AG10803 (cell line): ENCODE data around the gene IRF2BP2.
A peak's percentile ranks its signal among the peaks of the same experiment; 100 is the strongest.

Experiments
- DNase-seq: peaks from one replicate; pipeline ENCODE4 v3.0.0; 2010; ENCODE audit warnings: low read depth
- H3K4me3 ChIP-seq: 2 replicates; pipeline ENCODE4 v1.5.1; 2011; ENCODE audit warnings: mild to moderate bottlenecking, low read length, control low read depth
- CTCF ChIP-seq: conservative IDR thresholded peaks from 2 replicates; pipeline ENCODE4 v1.5.1; 2011; ENCODE audit warnings: mild to moderate bottlenecking, low read length, control low read depth, inconsistent platforms

Gene IRF2BP2

DNA sequence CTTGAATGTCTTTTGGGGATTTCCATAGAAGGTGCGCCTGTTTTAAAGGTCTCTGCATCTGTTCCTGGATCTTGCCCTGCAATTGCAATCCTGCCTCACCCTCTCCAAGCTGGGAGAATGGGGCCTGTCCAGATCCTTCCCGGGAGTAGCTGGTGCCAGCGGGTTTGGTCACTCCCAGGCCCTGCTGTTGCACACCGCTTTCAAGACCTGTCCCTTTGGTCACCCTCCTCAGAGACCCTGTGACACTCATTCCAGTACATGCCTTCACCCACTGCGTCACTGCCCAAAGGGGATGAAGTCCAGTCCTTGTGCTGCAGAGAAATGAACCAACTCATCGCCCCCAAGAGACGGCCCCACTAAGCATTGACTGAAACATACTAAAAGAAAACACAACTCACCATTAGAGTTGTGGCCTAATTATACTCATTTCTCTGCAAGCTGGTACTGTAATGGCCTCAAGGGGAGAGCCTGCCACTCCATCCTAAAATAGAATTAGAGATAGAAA lies 1.9 kb upstream of the IRF2BP2 start:
- peak overlapping the region; percentile 19 for H3K4me3 ChIP-seq
- TF ChIP-seq CTCF = no peak
- peak; percentile 54 for DNase-seq

GRCh38 chr1:234611225-234611846 lies 1.4 kb upstream of the IRF2BP2 start:
- peak; percentile 94 for DNase-seq
- peak; percentile 30; the same call in 1 of the 2 replicates for TF ChIP-seq CTCF
- peak overlapping the region; percentile 38 for H3K4me3 ChIP-seq

- DNase-seq = peak; percentile 96
- H3K4me3 ChIP-seq = peak overlapping the region; percentile 72
- peak; percentile 13; the same call in 1 of the 2 replicates for TF ChIP-seq CTCF
Measured at GRCh38 chr1:234610666-234611224, 767 bp upstream of the IRF2BP2 start.

DNA sequence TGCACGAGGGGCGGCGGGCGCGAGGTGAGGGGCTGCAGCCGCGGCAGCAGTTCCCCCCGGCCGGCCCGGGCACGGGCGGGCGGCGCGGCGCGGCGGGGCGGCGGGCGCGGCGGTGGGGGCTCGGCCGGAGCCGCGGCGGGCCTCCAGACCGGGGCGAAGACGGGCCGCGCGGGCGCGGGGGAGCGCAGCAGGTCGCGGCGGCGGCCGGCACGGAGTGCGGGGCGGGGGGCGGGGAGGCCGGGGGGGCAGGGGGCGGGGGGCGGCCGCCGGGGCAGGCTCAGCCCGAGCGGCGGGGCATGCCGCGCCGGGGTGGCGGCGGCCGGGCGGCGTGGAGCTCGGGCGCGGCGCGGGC lies 311 bp downstream of the IRF2BP2 start:
- TF ChIP-seq CTCF = no peak
- H3K4me3 ChIP-seq = peak overlapping the region; percentile 50
- no peak for DNase-seq

DNA sequence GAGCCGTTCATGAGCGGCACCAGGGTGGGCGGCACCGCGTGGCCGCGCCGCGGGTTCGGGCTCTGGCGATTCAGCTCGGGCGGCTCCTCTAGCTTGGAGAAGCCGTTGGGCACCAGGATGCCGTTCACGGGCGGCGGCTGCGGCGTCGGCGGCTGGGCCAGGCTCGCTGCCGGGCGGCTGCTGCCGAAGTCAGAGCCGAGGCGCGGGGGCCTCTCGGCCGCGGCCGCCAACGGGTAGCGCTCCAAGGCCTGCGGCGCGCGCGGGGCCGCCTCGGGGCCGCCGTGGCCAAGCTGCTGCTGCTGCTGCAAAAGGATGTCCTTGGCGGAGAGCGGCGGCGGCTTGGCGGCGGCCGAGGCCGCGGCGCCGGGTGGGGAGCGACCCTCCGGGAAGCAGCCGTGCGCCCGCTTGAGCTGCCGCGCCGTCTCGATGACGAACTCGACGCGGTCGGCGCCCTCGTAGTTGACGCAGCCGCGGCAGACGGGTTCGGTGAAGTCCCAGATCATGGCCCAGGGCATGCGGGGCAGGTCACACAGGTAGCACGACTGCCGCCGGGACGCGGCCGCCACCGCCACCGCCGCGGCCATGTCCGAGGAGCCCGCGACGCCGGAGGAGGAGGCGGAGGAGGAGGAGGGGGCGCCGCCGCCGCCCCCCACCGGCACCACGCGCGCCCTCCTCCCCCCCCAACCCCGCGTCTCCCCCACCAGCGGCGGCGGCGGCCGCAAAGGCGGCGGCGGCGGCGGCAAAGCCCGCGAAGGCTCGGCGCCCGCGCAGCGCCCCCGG lies 877 bp downstream of the IRF2BP2 start:
- DNase-seq = peak; percentile 48
- no peak for TF ChIP-seq CTCF

DNA sequence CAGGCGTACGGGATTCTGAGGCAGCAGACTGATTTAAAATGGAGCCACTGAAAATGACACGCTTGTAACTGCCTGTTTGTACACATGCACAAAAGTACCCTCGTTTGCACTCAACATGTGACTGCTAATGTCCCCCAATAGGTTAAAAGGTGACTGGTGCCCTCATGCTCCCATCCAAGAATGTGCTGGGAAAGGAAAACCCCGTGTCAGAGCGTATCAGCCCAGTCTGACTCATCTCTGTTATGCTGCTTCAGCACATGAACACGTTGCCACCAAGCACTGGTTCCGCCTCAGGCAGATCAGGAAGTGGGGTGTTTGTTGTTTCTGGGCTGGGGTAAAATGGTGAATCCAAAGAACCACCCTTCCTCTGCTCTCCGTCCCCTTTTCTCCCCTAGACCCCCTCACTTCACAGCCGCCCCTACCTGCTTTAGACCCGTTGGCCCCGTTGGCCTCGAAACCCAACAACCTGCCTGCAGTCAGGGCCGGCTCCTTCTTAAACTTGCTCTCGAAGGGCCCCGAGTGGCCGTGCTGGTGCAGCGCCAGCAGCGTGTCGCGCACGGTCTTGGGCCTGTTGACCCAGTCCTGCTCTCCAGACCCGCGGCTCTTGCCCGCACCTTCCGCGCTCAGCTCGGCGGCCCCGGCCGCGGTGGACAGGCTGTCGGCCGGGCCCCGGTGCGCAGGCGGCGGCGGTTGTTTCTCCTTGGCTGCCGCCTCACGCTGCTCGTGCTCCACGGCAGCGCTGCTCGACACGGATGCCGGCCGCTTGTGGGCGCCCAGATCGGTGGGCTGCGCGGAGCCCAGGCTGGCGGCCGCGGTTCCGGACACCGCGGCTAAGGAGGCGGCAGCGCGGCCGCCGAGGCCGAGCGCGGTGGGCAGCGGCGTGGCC lies 1.7 kb downstream of the IRF2BP2 start:
- peak overlapping the region; percentile 63 for H3K4me3 ChIP-seq
- TF ChIP-seq CTCF = no peak
- DNase-seq = peak; percentile 93

More for the DNA sequence above, 877 bp downstream of the IRF2BP2 start:
- peak overlapping the region; percentile 63 for H3K4me3 ChIP-seq
